Activated CD8-positive, alpha-beta memory T cell treated with anti-CD3 and anti-CD28 coated beads for 36 hours (primary cell): ENCODE data around the gene TMEM192. TPM values are rescaled to one million over a fixed set of nuclear protein-coding genes. Genes with fewer than 3 reads are reported as not detected.
"Not testable (repeated sequence)": the region's sequence is repeated elsewhere in the genome, so short reads cannot be mapped to it uniquely, and the experiment has no call there.

Experiments
- CTCF ChIA-PET: fragments of 350-600 bp; sonication (Branson Sonifier 250); formaldehyde crosslinking; loops from one replicate; lab custom pipeline; 2021; ENCODE audit warnings: antibody characterized with exemption; lab: Charles Lee
- POLR2A ChIA-PET: fragments of 350-600 bp; sonication (Branson Sonifier 250); formaldehyde crosslinking; loops from one replicate; lab custom pipeline; 2021; ENCODE audit warnings: antibody characterized with exemption; lab: Charles Lee
- total RNA-seq, 2 experiments: library from RNA; stranded (reverse); gene quantifications; one replicate each; pipeline ENCODE4 v1.2.3, GENCODE V29; 2021

Gene TMEM192
- total RNA-seq, 2 experiments from 2014 or later = 16.1 TPM

GRCh38 chr4:165101641-165102040 is 11.0 kb downstream of the TMEM192 start:
- CTCF ChIA-PET = no interaction called here
- POLR2A ChIA-PET = no interaction called here

DNA sequence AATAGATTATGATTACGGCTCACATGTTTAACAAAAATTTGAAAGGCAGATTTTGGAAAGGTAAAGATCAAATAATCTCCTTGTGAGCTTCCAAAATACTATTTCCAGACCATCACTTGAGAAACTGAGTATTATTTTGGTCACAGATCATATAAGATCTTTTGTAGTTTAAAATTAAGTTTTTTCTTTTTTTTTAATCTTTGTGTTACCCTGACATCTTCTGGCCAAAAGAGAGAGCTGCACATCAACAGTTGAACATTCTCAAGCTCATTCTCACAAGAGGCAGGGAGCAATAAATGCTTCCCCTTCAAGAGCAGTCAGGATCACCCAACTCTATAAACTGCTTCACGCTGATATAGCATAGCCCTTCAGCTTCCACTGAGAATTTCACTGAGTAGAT is 15.9 kb downstream of the TMEM192 start:
- POLR2A ChIA-PET = interaction anchor here (0.6 kb wide), 1 partner anchor 57 kb away, joined by 5 read pairs; no protein-coding TSS in a partner anchor
- CTCF ChIA-PET = interaction anchor here (0.6 to 1.7 kb wide), 4 partner anchors 16 to 1591 kb away, joined by 3 to 4 read pairs (median 4); partner anchors contain the start of gene TMEM192

GRCh38 chr4:165095291-165095690 is 17.4 kb downstream of the TMEM192 start:
- CTCF ChIA-PET = interaction anchor here (0.6 kb wide), 1 partner anchor 10 kb away, joined by 3 read pairs; no protein-coding TSS in a partner anchor
- POLR2A ChIA-PET = no interaction called here

- CTCF ChIA-PET = interaction anchor here (0.7 kb wide), 1 partner anchor 772 kb away, joined by 3 read pairs; no protein-coding TSS in a partner anchor
- POLR2A ChIA-PET = no interaction called here
Observed at GRCh38 chr4:165094873-165095272, 17.8 kb downstream of the TMEM192 start.

DNA sequence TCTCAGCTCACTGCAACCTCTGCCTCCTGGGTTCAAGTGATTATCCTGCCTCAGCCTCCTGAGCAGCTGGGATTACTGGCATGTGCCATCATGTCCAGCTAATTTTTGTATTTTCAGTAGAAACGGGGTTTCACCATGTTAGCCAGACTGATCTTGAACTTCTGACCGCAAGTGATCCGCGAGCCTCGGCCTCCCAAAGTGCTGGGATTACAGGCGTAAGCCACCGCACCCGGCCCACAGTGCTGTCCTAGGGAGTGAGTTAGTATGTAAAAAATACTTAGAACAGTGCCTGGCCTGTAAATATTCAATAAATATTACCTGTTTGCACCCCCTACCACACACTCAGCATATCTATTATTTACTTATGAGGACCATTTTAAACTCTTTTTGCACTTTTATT is 20.5 kb downstream of the TMEM192 start:
- CTCF ChIA-PET, POLR2A ChIA-PET: not testable (repeated sequence)

- ChIA-PET CTCF (no interaction called here), POLR2A (no interaction called here)
Observed at GRCh38 chr4:165088366-165088765, 24.3 kb downstream of the TMEM192 start.

- ChIA-PET CTCF (interaction anchor here (0.7 to 1.1 kb wide), 2 partner anchors 10 to 132 kb away, joined by 3 to 4 read pairs; no protein-coding TSS in a partner anchor), POLR2A (no interaction called here)
Observed at GRCh38 chr4:165085946-165086345, 26.7 kb downstream of the TMEM192 start.

GRCh38 chr4:165084787-165085186 is 27.9 kb downstream of the TMEM192 start:
- POLR2A ChIA-PET = not testable (repeated sequence)
- CTCF ChIA-PET = interaction anchor here (0.7 kb wide), 1 partner anchor 271 kb away, joined by 3 read pairs; no protein-coding TSS in a partner anchor

- ChIA-PET POLR2A (no interaction called here), CTCF (no interaction called here)
Observed at GRCh38 chr4:165079476-165079875, 33.2 kb downstream of the TMEM192 start.

- ChIA-PET POLR2A (no interaction called here), CTCF (no interaction called here)
Observed at GRCh38 chr4:165077034-165077578, 35.6 kb downstream of the TMEM192 start.

- CTCF ChIA-PET, POLR2A ChIA-PET: not testable (repeated sequence)
Observed at GRCh38 chr4:165073346-165073745, 39.3 kb downstream of the TMEM192 start.

GRCh38 chr4:165070560-165070959 is 42.1 kb downstream of the TMEM192 start:
- ChIA-PET CTCF (no interaction called here), POLR2A (no interaction called here)

DNA sequence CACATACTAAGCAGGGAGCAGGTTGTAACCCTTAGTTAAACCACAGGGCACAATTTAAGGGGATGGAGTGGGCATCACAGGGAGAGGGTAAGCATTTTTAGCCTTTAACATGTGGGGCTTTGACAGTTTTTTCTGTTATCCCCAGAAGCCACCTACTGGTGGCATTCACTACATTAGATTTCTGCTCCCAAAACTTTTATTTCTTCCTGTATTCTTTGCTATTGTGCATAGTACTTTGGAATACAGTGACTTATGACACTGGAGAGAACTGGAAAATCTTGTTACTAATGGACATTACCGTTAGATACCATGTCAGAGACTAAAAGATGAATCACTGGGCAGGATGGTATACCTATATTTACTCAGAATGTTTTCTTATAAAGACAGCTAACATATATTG is 51.7 kb downstream of the TMEM192 start:
- ChIA-PET CTCF (no interaction called here), POLR2A (no interaction called here)

- ChIA-PET POLR2A (no interaction called here), CTCF (no interaction called here)
Observed at GRCh38 chr4:165059386-165059785, 53.3 kb downstream of the TMEM192 start.

DNA sequence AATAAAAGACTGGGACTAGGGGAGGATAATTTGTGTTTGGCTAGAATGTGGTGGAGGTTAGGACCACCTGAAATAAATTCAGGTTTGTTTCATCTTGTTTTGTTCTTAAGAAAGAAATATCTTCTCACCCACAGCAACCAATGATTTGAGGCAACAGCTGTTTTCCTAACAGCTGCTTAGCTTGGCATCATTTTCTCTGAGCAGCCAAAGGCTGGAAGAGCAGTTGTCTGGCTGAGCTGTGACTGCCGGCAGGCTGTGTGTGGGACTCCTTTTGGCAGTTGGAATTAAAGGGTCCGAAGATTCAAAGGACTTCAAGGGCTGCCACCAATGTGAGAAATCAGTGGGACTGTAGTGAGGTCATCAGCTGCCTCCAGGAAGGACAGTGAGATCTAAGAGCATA is 54.0 kb downstream of the TMEM192 start:
- POLR2A ChIA-PET = no interaction called here
- CTCF ChIA-PET = no interaction called here

DNA sequence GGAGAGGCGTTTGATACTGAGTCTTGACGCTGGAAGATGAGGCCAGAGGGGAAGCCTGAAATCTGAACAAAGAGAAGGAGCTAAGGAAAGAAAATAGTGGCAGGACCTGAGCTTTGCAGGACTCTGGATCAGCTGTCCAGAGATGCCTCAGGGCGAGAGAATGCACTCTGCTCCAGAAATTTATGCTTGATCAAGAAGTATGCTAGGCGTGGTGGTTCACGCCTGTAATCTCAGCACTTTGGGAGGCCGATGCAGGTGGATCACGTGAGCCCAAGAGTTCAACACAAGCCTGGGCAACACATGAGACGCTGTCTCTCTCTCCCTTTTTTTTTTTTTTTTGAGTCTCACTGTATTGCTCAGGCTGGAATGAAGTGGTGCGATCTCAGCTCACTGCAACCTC is 57.1 kb downstream of the TMEM192 start:
- POLR2A ChIA-PET = interaction anchor here (0.6 kb wide), 1 partner anchor 26 kb away, joined by 3 read pairs; no protein-coding TSS in a partner anchor
- CTCF ChIA-PET = no interaction called here

DNA sequence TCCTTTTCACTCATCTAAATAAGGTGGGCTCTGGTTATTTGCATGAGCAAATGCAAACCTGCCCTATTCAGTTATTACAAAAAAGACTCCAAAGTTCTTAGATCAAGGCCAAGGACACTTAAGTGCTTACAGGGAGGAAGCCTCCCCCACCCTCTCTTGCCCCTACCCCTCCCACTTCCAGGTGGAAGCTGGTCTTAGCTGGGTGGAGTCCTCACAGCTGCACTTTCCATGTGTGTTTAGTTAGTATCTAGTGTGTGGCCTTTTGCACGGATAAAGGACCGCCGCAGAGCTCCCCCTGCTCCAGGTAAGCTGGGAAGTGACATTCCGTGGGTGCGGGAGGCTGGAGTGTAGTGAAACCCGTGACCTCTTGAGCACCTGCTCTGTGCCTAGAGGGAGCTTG is 59.0 kb downstream of the TMEM192 start, which contains the start of gene TRIM75:
Gene TRIM75 (plus strand): TSS at position 222 of the 400 bp plus-strand sequence. CDS start 5,282 bp downstream, outside the sequence.
- CTCF ChIA-PET = no interaction called here

GRCh38 chr4:165052627-165053026 is 60.0 kb downstream of the TMEM192 start:
- CTCF ChIA-PET = no interaction called here
- POLR2A ChIA-PET = no interaction called here

More for the DNA sequence above, 59.0 kb downstream of the TMEM192 start, which contains the start of gene TRIM75:
- POLR2A ChIA-PET = no interaction called here

DNA sequence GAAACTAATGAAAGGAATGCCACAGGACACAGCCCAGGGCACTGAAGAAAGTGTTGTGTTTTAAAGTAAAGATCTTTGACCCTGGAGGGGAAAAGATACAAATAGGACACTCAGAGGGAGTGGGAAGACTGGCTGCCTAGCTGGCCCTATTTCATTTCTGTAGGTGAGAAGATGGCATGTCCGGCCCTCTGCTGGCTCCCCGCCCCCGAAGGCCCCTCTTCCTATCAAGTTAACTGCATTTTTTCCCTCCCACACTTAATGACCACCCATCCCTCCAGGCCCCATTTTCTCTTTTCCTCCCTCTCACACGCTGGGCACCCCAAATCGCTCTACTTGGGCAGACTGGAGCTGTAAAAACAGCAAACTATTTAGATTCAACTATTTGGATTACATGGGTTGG is 64.5 kb downstream of the TMEM192 start:
- CTCF ChIA-PET = no interaction called here
- POLR2A ChIA-PET = no interaction called here

GRCh38 chr4:165031436-165032211 is 81.0 kb downstream of the TMEM192 start, which contains the start of gene TRIM60:
Gene TRIM60 (plus strand): TSS chr4:165031999. CDS start chr4:165040073, 8,074 bp downstream.
- POLR2A ChIA-PET = no interaction called here
- CTCF ChIA-PET = no interaction called here
